DOHH2 (cell line): ENCODE measurements around the gene BOLA3.

Experiments used
- CTCF ChIP-seq: fragments of 200-600 bp; sonication (generic); IDR thresholded peaks from one replicate; pipeline ENCODE4 v1.5.1; 2014; ENCODE audit warnings: antibody characterized with exemption, mild to moderate bottlenecking, low read depth, low read length; ENCODE audit not compliant: poor library complexity, severe bottlenecking
- EZH2phosphoT487 ChIP-seq: fragments of 200-600 bp; sonication (generic); IDR thresholded peaks from 2 replicates; pipeline ENCODE4 v1.6.1; 2017; ENCODE audit warnings: borderline replicate concordance, mild to moderate bottlenecking, antibody characterized with exemption, low read length, moderate library complexity, mixed read lengths

GRCh38 chr2:74096052-74096451 is 51.7 kb downstream of the BOLA3 start:
- TF ChIP-seq CTCF (no peak), EZH2phosphoT487 (no peak)
